ENCODE measurements around the gene CHMP6. TPM values are rescaled to one million over a fixed set of nuclear protein-coding genes. Genes with fewer than 3 reads are reported as not detected.
A peak's percentile ranks its signal among the peaks of the same experiment; 100 is the strongest.

Gene CHMP6
- total and polyA plus RNA-seq, 12 donors, result 7.8 to 35.3 (median 25.8) TPM

- peak in 5 of 7 donors; percentile 47 to 76 (median 58) for DNase-seq
- H3K27me3 ChIP-seq, result no peaks in the 10 kb centered on the region
- H3K4me3 ChIP-seq, result no peak overlapping the region
- no peak for TF ChIP-seq POLR2A (IDR thresholded peaks at IDR 0.05)
- TF ChIP-seq, protein P1, sequence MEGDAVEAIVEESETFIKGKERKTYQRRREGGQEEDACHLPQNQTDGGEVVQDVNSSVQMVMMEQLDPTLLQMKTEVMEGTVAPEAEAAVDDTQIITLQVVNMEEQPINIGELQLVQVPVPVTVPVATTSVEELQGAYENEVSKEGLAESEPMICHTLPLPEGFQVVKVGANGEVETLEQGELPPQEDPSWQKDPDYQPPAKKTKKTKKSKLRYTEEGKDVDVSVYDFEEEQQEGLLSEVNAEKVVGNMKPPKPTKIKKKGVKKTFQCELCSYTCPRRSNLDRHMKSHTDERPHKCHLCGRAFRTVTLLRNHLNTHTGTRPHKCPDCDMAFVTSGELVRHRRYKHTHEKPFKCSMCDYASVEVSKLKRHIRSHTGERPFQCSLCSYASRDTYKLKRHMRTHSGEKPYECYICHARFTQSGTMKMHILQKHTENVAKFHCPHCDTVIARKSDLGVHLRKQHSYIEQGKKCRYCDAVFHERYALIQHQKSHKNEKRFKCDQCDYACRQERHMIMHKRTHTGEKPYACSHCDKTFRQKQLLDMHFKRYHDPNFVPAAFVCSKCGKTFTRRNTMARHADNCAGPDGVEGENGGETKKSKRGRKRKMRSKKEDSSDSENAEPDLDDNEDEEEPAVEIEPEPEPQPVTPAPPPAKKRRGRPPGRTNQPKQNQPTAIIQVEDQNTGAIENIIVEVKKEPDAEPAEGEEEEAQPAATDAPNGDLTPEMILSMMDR (IDR thresholded peaks at IDR 0.05), result no peak
- H3K27ac ChIP-seq, result peak overlapping the region in 2 of 5 donors; percentile 30 to 73
- 25 to 55% (median 49%) methylated on average over 14 to 24 of the region's 24 CpGs for WGBS, 4 donors
- H3K4me1 ChIP-seq (replicated peaks in 1 of 2), result peaks cover 5 to 18% of the 10 kb centered on the region in 2 donors
- intact Hi-C loops (cut with DNase I), result loop anchor here in 1 of 2 donors (5.0 kb wide), 1 partner anchor 81 kb away; no protein-coding TSS in a partner anchor
- no peaks in the 10 kb centered on the region for H3K9me3 ChIP-seq (replicated peaks in 1 of 3)
- no peaks in the 10 kb centered on the region for H3K36me3 ChIP-seq (replicated peaks in 1 of 2)
Measured at GRCh38 chr17:81020767-81021497, 29.3 kb downstream of the CHMP6 start.

DNA sequence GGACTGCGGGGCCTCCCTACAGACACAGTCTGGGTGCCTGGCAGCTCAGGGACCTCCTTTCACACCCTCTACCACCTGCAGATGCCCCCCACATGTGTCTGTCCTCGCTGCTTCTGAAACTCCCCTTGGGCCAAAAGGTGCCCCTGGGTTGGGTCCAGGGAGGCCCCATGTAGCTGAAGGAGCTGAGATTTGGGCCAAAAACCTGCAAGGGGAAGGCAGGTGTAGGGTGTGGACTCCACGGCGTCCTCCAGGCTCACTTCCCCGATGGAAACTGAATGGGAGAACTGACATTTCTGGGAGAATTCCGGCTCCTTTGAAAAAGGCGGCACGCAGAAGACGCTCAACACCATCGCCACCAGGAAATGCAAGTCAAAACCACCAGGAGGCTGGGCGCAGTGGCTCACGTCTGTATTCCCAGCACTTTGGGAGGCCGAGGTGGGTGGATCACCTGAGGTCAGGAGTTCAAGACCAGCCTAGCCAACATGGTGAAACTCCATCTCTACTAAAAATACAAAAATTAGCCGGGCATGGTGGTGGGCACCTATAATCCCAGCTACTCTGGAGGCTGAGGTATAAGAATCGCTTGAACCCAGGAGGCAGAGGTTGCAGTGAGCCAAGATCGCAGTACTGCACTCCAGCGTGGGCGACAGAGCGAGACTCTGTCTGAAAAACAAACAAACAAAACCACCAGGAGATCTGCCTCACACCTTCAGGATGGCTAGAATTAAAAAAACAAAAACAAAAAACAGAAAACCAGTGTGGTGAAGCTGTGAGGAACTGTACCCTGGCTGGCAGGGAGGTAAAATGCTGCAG lies 30.1 kb downstream of the CHMP6 start:
- TF ChIP-seq POLR2A (IDR thresholded peaks at IDR 0.05), result no peak
- TF ChIP-seq, protein P1 (IDR thresholded peaks at IDR 0.05), result no peak
- Histone ChIP-seq H3K27ac (peak overlapping the region in 2 of 5 donors; percentile 30 to 73), H3K9me3 (replicated peaks in 1 of 3) (no peaks in the 10 kb centered on the region), H3K4me1 (replicated peaks in 1 of 2) (peaks cover 5 to 18% of the 10 kb centered on the region in 2 donors), H3K27me3 (no peaks in the 10 kb centered on the region), H3K36me3 (replicated peaks in 1 of 2) (no peaks in the 10 kb centered on the region), H3K4me3 (no peak overlapping the region)
- peak in 1 of 7 donors; percentile 8 for DNase-seq
- intact Hi-C loops (cut with DNase I), result loop anchor here (2.0 to 5.0 kb wide), 2 partner anchors 79 to 81 kb away; no protein-coding TSS in a partner anchor
- WGBS, 4 donors, result 80 to 92% (median 87%) methylated on average over 18 to 19 of the region's 19 CpGs

DNA sequence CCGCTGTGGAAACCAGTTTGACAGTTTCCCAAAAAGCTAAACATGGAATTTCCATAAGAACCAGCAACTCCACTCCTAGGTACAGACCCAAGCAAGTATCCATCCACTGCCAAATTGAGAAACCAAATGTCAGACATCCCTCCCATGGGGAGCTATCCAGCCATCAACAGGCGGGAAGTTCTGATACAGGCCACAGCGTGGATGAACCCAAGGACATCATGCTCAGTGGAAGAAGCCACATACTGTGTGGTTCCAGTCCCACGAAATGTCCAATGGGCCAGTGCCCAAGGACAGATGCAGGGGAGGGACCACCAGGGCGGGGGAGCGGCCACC lies 30.7 kb downstream of the CHMP6 start:
- peaks cover 4% of the 10 kb centered on the region for H3K27me3 ChIP-seq
- 63 to 96% (median 75%) methylated on average over 4 to 6 of the region's 6 CpGs for WGBS, 4 donors
- H3K36me3 ChIP-seq (replicated peaks in 1 of 2), result no peaks in the 10 kb centered on the region
- no peak overlapping the region for H3K4me3 ChIP-seq
- TF ChIP-seq, protein P1 (IDR thresholded peaks at IDR 0.05), result no peak
- TF ChIP-seq POLR2A (IDR thresholded peaks at IDR 0.05), result no peak
- no peak for DNase-seq
- H3K27ac ChIP-seq, result no peak overlapping the region
- no peaks in the 10 kb centered on the region for H3K9me3 ChIP-seq (replicated peaks in 1 of 3)
- intact Hi-C loops (cut with DNase I), result loop anchor here (2.0 to 5.0 kb wide), 2 partner anchors 78 to 80 kb away; no protein-coding TSS in a partner anchor
- H3K4me1 ChIP-seq (replicated peaks in 1 of 2), result peaks cover 5 to 18% of the 10 kb centered on the region in 2 donors

DNA sequence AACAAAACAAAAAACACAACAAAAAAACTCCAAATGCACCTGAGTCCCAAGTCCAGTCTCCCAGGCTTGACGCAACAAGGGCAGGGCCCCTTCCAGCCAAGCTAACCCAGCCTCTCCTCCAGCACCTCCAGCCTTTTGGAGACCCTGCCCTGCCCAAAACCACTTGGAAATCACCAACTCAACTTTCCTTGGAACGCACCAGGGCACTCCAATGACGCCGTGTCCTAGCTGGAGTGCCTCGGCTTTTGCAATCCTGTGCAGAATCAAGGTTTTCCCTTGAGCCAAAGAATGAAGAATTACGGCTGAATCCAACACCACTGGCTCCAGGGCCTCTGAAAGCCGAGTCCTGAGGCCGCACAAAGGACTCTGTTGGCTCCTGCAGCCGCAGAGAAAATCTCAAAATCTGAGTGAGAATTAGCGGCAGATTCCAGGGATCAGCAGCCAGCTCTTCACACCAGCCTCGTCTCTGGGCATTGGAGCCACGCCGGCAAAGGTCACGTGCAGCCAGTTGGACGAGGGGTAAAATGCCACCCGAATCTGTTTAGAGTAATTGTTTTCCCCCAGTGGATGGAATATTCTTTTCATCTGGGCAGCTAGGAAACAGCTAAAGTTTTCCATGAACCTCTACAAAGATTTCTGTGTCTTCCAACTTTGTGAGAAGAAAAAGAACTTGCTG lies 33.6 kb downstream of the CHMP6 start:
- intact Hi-C loops (cut with DNase I), result no loop called here
- no peak overlapping the region for H3K27ac ChIP-seq

More for the DNA sequence above, 33.6 kb downstream of the CHMP6 start:
- 59 to 70% (median 64%) methylated on average over 13 to 16 of the region's 16 CpGs for whole genome bisulfite sequencing, 4 donors
- peaks cover 17% of the 10 kb centered on the region for H3K27me3 ChIP-seq
- no peaks in the 10 kb centered on the region for H3K9me3 ChIP-seq (replicated peaks in 1 of 3)
- H3K4me3 ChIP-seq, result no peak overlapping the region
- DNase-seq, result peak in 2 of 7 donors; percentile 48 to 68
- TF ChIP-seq POLR2A (IDR thresholded peaks at IDR 0.05), result no peak
- TF ChIP-seq, protein P1 (IDR thresholded peaks at IDR 0.05), result no peak
- peaks cover 5 to 11% of the 10 kb centered on the region in 2 donors for H3K4me1 ChIP-seq (replicated peaks in 1 of 2)
- no peaks in the 10 kb centered on the region for H3K36me3 ChIP-seq (replicated peaks in 1 of 2)
